GM12892 (cell line): Measurements from ENCODE around the gene KLHL25.
"Not testable (repeated sequence)": the region's sequence is repeated elsewhere in the genome, so short reads cannot be mapped to it uniquely, and the experiment has no call there.

Source experiments
- POLR2A ChIP-seq: IDR thresholded peaks from 2 replicates; pipeline ENCODE4 v1.6.1; 2011; ENCODE audit warnings: low read depth, low read length, control low read depth
- POLR2AphosphoS5 ChIP-seq: IDR thresholded peaks from 2 replicates; pipeline ENCODE4 v1.6.1; 2011; ENCODE audit warnings: low read depth, low read length, control low read depth
- TAF1 ChIP-seq: IDR thresholded peaks from 2 replicates; pipeline ENCODE4 v1.6.1; 2011; ENCODE audit warnings: low read depth, mild to moderate bottlenecking, control low read depth, low read length, borderline replicate concordance

- not testable (repeated sequence) for TF ChIP-seq POLR2A, POLR2AphosphoS5, TAF1
Measured at GRCh38 chr15:85796371-85796770, 1.6 kb upstream of the KLHL25 start.
